Kidney epithelial cell (primary cell): ENCODE results near the gene GAB4. TPM values are rescaled to one million over a fixed set of nuclear protein-coding genes. Genes with fewer than 3 reads are reported as not detected.

Source experiments
- DNase-seq: peaks from one replicate; pipeline ENCODE4 v3.0.0-alpha.2; 2010; ENCODE audit warnings: low read depth
- H3K27me3 ChIP-seq: 2 replicates; pipeline ENCODE4 v1.6.0; 2011; ENCODE audit warnings: low read length; ENCODE audit not compliant: control insufficient read depth, insufficient read depth
- H3K36me3 ChIP-seq: 2 replicates; pipeline ENCODE4 v1.5.1; 2011; ENCODE audit warnings: low read length; ENCODE audit not compliant: control insufficient read depth, insufficient read depth
- H3K4me3 ChIP-seq: 2 replicates; pipeline ENCODE4 v1.5.1; 2011; ENCODE audit warnings: low read depth, mild to moderate bottlenecking, control low read depth, low read length
- total RNA-seq: library from RNA; depleted of rRNA; stranded (reverse); fragments of >200 nt; gene quantifications from 2 replicates; pipeline ENCODE4 v1.2.3, GENCODE V29; 2015
- TF ChIP-seq, protein P1 (sequence below): IDR thresholded peaks from 2 replicates; pipeline ENCODE4 v1.5.1; 2011; ENCODE audit warnings: mild to moderate bottlenecking, moderate library complexity, low read length, control low read depth, inconsistent platforms; ENCODE audit not compliant: insufficient read depth, poor library complexity, severe bottlenecking

GAB4 gene
- total RNA-seq, 1 donor from 2014 or later = not detected

GRCh38 chr22:16961477-16962186 lies 46.4 kb downstream of the GAB4 start:
- DNase-seq = no peak
- no peak overlapping the region for H3K4me3 ChIP-seq
- TF ChIP-seq, protein P1, sequence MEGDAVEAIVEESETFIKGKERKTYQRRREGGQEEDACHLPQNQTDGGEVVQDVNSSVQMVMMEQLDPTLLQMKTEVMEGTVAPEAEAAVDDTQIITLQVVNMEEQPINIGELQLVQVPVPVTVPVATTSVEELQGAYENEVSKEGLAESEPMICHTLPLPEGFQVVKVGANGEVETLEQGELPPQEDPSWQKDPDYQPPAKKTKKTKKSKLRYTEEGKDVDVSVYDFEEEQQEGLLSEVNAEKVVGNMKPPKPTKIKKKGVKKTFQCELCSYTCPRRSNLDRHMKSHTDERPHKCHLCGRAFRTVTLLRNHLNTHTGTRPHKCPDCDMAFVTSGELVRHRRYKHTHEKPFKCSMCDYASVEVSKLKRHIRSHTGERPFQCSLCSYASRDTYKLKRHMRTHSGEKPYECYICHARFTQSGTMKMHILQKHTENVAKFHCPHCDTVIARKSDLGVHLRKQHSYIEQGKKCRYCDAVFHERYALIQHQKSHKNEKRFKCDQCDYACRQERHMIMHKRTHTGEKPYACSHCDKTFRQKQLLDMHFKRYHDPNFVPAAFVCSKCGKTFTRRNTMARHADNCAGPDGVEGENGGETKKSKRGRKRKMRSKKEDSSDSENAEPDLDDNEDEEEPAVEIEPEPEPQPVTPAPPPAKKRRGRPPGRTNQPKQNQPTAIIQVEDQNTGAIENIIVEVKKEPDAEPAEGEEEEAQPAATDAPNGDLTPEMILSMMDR = no peak

GRCh38 chr22:16960884-16961249 lies 47.2 kb downstream of the GAB4 start:
- TF ChIP-seq, protein P1 = no peak
- Histone ChIP-seq H3K36me3 (no peaks in the 10 kb centered on the region), H3K27me3 (no peaks in the 10 kb centered on the region), H3K4me3 (no peak overlapping the region)
- DNase-seq = no peak

More at GRCh38 chr22:16961477-16962186, 46.4 kb downstream of the GAB4 start:
- Histone ChIP-seq H3K36me3 (no peaks in the 10 kb centered on the region), H3K27me3 (no peaks in the 10 kb centered on the region)

DNA sequence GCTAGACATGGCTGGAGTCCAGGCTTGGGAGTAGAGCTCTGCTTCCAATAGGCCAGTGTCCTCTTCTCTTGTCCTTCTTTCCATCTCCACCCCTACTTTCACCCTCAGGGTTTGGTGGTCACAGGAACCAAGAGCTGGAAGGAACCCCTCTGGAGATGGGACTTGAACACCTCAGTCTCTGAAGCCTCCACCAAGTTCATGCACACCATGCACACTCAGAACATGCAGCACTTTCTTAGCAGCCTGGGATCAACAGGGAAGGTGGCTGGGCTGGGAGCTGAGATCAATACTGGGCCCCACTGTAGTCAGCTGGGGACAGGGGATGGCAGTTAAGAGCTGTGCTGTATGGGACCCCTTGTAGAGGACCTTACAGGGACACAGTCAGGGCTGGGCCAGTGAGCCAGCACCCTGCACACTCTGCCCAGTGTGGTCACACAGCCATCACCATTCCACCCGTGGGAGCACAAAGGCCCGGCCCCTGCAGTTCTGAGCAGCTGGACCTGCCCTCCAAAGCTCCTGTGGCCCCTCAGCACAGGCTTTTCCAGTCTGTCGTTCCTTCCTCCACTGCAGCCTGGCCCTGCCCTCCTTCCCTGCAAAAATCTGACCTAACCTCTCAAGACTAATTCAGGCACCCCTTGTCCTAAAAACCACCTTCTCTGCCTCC lies 47.7 kb downstream of the GAB4 start:
- no peaks in the 10 kb centered on the region for H3K27me3 ChIP-seq
- TF ChIP-seq, protein P1 = no peak
- H3K4me3 ChIP-seq = no peak overlapping the region

DNA sequence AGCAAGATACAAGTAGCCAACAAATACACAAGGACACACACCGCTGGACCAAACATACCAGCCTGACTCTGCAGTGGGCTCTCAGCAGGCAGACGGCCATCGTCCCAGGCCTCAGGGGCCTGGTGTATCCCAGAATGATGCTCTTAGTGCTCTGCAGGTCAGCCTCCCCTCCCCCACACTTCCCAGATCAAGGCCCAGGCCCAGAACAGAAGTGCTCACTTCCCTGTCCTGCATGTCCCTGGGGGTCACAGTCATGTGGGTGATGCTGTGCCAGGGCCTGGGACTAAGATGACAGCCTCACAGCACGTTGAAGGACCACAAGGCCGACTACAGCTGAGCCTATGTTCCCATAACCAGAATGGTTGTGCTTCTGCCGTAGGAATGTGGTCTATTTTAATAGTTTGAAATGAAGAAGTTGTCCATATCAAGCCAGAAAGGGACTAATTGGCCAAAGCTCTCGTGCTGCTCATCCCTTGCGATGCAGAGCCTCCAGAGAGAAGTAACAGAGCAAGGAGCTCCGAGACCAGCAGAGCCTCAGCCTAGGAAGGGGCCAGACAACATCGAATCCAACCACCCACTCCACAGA lies 48.6 kb downstream of the GAB4 start:
- Histone ChIP-seq H3K27me3 (no peaks in the 10 kb centered on the region), H3K36me3 (no peaks in the 10 kb centered on the region), H3K4me3 (no peak overlapping the region)
- TF ChIP-seq, protein P1 = no peak
- no peak for DNase-seq

More for the DNA sequence above, 47.7 kb downstream of the GAB4 start:
- no peak for DNase-seq
- no peaks in the 10 kb centered on the region for H3K36me3 ChIP-seq

DNA sequence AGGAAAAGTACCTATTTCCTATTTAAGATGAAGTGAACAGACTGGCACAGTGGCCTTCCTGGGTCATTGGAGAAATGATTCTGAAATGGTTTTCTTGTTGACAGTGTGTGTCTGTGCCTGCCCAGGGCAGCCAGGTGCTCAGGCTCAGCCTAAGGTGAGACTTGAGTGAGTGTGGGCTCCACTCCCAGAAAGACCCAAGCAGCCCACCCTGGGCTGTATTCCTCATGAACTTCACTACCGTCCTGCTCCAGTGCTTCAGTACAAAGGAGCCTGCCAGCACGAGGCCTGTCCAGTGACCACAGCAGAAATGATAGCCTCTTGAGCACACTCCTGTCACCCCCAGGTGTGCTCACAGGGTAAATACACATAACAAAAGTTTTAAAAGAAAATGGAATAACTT lies 49.5 kb downstream of the GAB4 start:
- no peak for DNase-seq
- Histone ChIP-seq H3K27me3 (no peaks in the 10 kb centered on the region), H3K4me3 (no peak overlapping the region), H3K36me3 (no peaks in the 10 kb centered on the region)
- TF ChIP-seq, protein P1 = no peak
